Panc1 (cell line): ENCODE results near the gene ZNF76. TPM values are rescaled to one million over a fixed set of nuclear protein-coding genes. Genes with fewer than 3 reads are reported as not detected.

Experiments used
- ATAC-seq: fragments of 200-7000 bp; cut with Tn5 transposase; 2 replicates; pipeline ENCODE4 v1.9.1; 2020; ENCODE audit warnings: mild to moderate bottlenecking, moderate library complexity
- BruUV-seq: library from RNA; stranded (reverse); fragments of 400-500 nt; replicated peaks from 2 replicates; lab custom pipeline; 2021; lab: Mats Ljungman, UMichigan
- CTCF ChIA-PET: fragments of 300-600 bp; sonication (Branson Sonifier 250); formaldehyde crosslinking; loops from one replicate; lab custom pipeline; 2022; ENCODE audit warnings: antibody characterized with exemption; lab: Charles Lee
- POLR2A ChIA-PET: fragments of 300-600 bp; sonication (Branson Sonifier 250); formaldehyde crosslinking; loops from one replicate; lab custom pipeline; 2022; ENCODE audit warnings: antibody characterized with exemption; lab: Charles Lee
- DNase-seq: peaks from one replicate; pipeline ENCODE4 v3.0.0-alpha.2; 2010; ENCODE audit warnings: low read depth, low spot score
- H3K27ac ChIP-seq: 2 replicates; pipeline ENCODE4 v1.5.1; 2011; ENCODE audit warnings: mild to moderate bottlenecking, low read length, inconsistent platforms
- H3K27me3 ChIP-seq: fragments of 200-500 bp; sonication (Bioruptor generic); 2 replicates; pipeline ENCODE4 v1.6.0; 2014; ENCODE audit warnings: low read length, inconsistent platforms; ENCODE audit not compliant: control insufficient read depth, insufficient read depth
- H3K36me3 ChIP-seq: fragments of 200-500 bp; sonication (Bioruptor generic); 2 replicates; pipeline ENCODE4 v1.5.1; 2014; ENCODE audit warnings: inconsistent platforms, mild to moderate bottlenecking, low read length, moderate library complexity; ENCODE audit not compliant: control insufficient read depth, insufficient read depth
- H3K4me1 ChIP-seq: 2 replicates; pipeline ENCODE4 v1.5.1; 2011; ENCODE audit warnings: inconsistent platforms, mild to moderate bottlenecking, low read length, moderate library complexity; ENCODE audit not compliant: control insufficient read depth, insufficient read depth
- H3K4me3 ChIP-seq, 2 experiments: 2 replicates each; pipeline ENCODE4 v1.5.1; 2011 to 2012; ENCODE audit warnings: low read depth in 2 of 2, low read length in 2 of 2, mild to moderate bottlenecking in 2 of 2, inconsistent platforms in 1 of 2, moderate library complexity in 1 of 2
- H3K9me3 ChIP-seq: fragments of 200-500 bp; sonication (Bioruptor generic); 2 replicates; pipeline ENCODE4 v1.5.1; 2014; ENCODE audit warnings: low read depth, mild to moderate bottlenecking, inconsistent platforms, low read length, moderate library complexity; ENCODE audit not compliant: control insufficient read depth, insufficient read depth
- CTCF ChIP-seq: fragments of 450-650 bp; IDR thresholded peaks from 2 replicates; pipeline ENCODE4 v1.5.1; 2017; ENCODE audit warnings: mild to moderate bottlenecking
- POLR2AphosphoS5 ChIP-seq: IDR thresholded peaks from 2 replicates; pipeline ENCODE4 v1.6.1; 2012; ENCODE audit warnings: mild to moderate bottlenecking, low read depth, low read length, moderate library complexity
- REST ChIP-seq, 2 experiments: IDR thresholded peaks; 2 replicates each; pipeline ENCODE4 v1.6.1; 2011 to 2012; ENCODE audit warnings: low read depth in 2 of 2, control low read depth in 1 of 2, low read length in 1 of 2, mild to moderate bottlenecking in 1 of 2, moderate library complexity in 1 of 2; ENCODE audit not compliant: insufficient read depth in 1 of 2
- SIN3A ChIP-seq: IDR thresholded peaks from 2 replicates; pipeline ENCODE4 v1.6.1; 2012; ENCODE audit warnings: low read depth, mild to moderate bottlenecking, low read length, moderate library complexity, borderline replicate concordance; ENCODE audit not compliant: insufficient read depth
- TCF7L2 ChIP-seq: IDR thresholded peaks from 2 replicates; pipeline ENCODE4 v1.6.1; 2011; ENCODE audit warnings: mild to moderate bottlenecking, low read depth, low read length, inconsistent platforms
- in situ Hi-C: cut with HindIII; loops from 2 replicates; pipeline ENCODE4 v1.10.0; 2016; ENCODE audit warnings: low sequenced_read_pairs, low pct_unique_long_range_greater_than_20kb
- intact Hi-C: fragments of 100-400 bp; cut with micrococcal nuclease; formaldehyde crosslinking; loops from one replicate; pipeline ENCODE4 v1.10.0; 2022; ENCODE audit not compliant: unreplicated experiment
- total RNA-seq: library from RNA; stranded (reverse); gene quantifications from one replicate; pipeline ENCODE4 v1.2.1, GENCODE V29; 2021; ENCODE audit not compliant: unreplicated experiment

ZNF76 gene
- total RNA-seq, 1 experiment from 2014 or later, result 41.5 TPM

- no peak for ATAC-seq
- CTCF ChIA-PET, result no interaction called here
These were observed 22.1 kb upstream of the ZNF76 start for GRCh38 chr6:35237476-35237875.

GRCh38 chr6:35238843-35239289 is 20.7 kb upstream of the ZNF76 start:
- H3K4me1 ChIP-seq, result peaks cover 2% of the 10 kb centered on the region
- intact Hi-C loops, result no loop called here
- CTCF ChIA-PET, result no interaction called here
- in situ Hi-C loops, result no loop called here
- TF ChIP-seq REST (IDR thresholded peaks at IDR 0.05; ENCODE audit: insufficient read depth in 1 of 2, low read depth in 2 of 2, low read length in 1 of 2) (no peak), CTCF (no peak), TCF7L2 (no peak), SIN3A (no peak), POLR2AphosphoS5 (no peak)
- no peaks in the 10 kb centered on the region; the same call in 1 of the 2 replicates for H3K9me3 ChIP-seq
- H3K27me3 ChIP-seq, result no peaks in the 10 kb centered on the region
- DNase-seq, result no peak
- no TSS peak for BruUV-seq
- H3K36me3 ChIP-seq, result no peaks in the 10 kb centered on the region
- H3K27ac ChIP-seq, result no peak overlapping the region
- no peak for ATAC-seq
- no peak overlapping the region for H3K4me3 ChIP-seq
- POLR2A ChIA-PET, result no interaction called here

More at GRCh38 chr6:35237476-35237875, 22.1 kb upstream of the ZNF76 start:
- TF ChIP-seq POLR2AphosphoS5 (no peak), SIN3A (no peak), REST (IDR thresholded peaks at IDR 0.05; ENCODE audit: insufficient read depth in 1 of 2, low read depth in 2 of 2, low read length in 1 of 2) (no peak), CTCF (no peak), TCF7L2 (no peak)
- H3K4me3 ChIP-seq, result no peak overlapping the region
- in situ Hi-C loops, result no loop called here
- H3K27ac ChIP-seq, result no peak overlapping the region
- intact Hi-C loops, result no loop called here
- BruUV-seq, result no TSS peak
- no peaks in the 10 kb centered on the region for H3K27me3 ChIP-seq
- peaks cover 2% of the 10 kb centered on the region for H3K4me1 ChIP-seq
- POLR2A ChIA-PET, result no interaction called here
- no peak for DNase-seq
- H3K36me3 ChIP-seq, result no peaks in the 10 kb centered on the region
- H3K9me3 ChIP-seq, result no peaks in the 10 kb centered on the region; the same call in 1 of the 2 replicates
